HG03457 (cell line): ENCODE results near the gene NMT2.

Source experiments
- ATAC-seq: cut with Tn5 transposase; IDR thresholded peaks from one replicate; pipeline ENCODE4 v1.9.1; 2021; ENCODE audit warnings: moderate number of reproducible peaks; ENCODE audit not compliant: unreplicated experiment

The NMT2 gene

GRCh38 chr10:15181576-15182156 lies 13.2 kb upstream of the NMT2 start:
- ATAC-seq, result no peak

- ATAC-seq, result no peak
Observed at GRCh38 chr10:15180736-15181135, 12.2 kb upstream of the NMT2 start.

DNA sequence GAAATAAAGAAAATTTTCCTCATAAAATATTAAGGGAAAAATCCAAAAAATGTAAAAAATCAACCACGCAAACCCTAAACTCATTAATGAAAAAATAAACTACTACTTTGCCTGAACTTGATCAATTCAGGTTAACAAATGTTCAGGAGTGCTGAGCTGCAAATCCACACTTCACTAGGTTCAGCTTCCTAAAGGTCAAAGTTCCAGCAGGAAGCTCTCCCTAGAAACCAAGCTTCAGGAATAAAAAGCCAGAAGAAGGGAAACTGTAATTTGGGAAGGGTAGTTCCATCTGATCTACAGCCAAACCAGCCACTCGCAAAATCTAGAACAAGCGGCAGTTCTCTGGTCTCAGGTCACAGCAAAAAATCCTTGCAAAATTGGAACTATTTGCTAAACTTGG lies 7.8 kb upstream of the NMT2 start:
- ATAC-seq, result no peak

- ATAC-seq, result no peak
Observed at GRCh38 chr10:15175587-15175986, 7.1 kb upstream of the NMT2 start.

DNA sequence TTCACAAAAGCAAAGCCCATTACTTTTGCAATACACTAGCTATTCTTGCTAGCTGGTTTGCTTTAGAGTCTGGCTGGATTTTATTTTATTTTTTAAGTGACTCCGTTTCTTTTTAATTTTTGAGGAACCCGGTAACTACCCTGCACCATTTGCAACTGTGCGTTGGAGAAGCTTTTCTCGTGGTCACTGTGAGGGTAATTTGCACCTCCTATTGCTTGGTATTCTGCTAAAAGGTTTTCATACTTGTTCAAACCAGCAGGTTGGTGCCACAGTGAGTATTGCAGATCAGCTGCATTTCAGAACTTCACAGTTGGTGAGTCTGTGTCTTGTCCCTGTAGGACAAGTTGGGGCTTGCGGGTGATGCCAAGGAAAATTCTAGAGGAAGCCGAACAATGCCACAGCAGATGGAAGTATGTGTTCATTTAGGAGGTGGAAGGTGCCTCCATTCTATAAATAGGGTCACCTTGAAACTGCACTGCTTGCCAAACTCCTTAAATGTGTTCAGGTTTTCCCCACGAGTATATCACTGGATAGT lies 3.9 kb upstream of the NMT2 start:
- ATAC-seq, result no peak

DNA sequence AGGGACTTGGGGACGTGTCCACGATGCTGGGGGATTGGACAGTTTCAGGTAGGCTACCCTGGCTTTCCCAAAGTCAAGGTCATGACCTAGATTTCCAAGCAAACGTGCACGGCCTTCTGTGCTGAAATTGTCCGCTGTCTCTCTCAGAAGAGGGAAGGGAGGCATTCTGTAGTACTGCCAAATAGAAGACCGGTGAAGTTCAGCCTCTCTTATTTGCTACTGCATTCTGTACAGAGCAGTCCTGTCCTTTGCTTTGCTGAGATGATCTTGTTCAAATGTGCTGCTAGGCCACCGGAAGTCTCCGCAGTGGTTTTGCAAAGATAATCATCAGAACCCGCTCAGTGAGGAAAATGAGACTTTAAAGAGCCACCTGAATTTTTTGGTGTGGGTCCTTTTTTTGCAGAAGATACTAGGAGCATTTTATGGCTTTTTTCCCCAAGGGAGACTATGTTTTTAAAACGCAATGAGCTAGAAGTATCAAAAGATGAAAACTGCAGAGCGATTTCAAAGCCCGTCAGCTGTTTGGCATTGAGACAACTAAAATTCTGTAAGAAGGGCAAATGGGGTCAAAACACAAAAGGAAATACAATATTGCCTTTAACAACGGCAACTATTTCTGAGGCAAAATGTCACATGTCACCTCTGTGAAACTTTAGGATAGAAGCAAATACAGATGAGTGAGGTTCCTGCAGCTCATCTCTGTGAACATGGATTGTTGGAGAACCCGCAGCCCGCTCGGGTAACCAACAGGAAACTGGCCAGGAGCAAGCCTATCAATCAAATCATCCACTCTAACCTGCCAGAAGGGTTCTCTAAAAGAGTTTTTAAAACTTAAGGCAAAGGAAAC lies 1.3 kb upstream of the NMT2 start:
- no peak for ATAC-seq

GRCh38 chr10:15168786-15169554 lies 477 bp upstream of the NMT2 start:
- peak; percentile 35 for ATAC-seq

- peak; percentile 34 for ATAC-seq
Observed at GRCh38 chr10:15167411-15168290, 842 bp downstream of the NMT2 start.

DNA sequence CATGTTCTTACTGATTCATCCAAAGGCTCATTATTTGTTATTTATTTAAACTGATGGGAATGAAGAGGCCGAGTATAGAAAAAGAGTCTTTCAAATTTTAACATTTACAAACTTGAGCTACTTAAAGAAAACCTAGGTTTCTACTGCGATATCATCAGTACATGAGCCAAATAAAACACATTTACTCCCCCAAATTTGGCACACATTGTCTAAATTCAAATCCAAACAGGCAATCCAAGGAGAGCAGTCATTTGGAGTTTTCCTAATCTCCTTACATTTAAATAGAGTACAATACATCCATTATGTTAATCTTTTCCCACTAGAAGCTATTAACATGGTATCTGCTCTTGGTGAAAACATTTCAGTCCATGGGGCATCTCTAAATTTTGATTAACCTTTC lies 2.2 kb downstream of the NMT2 start:
- no peak for ATAC-seq

GRCh38 chr10:15163253-15163828 lies 5.2 kb downstream of the NMT2 start:
- no peak for ATAC-seq

- no peak for ATAC-seq
Observed at GRCh38 chr10:15158972-15159371, 9.5 kb downstream of the NMT2 start.

DNA sequence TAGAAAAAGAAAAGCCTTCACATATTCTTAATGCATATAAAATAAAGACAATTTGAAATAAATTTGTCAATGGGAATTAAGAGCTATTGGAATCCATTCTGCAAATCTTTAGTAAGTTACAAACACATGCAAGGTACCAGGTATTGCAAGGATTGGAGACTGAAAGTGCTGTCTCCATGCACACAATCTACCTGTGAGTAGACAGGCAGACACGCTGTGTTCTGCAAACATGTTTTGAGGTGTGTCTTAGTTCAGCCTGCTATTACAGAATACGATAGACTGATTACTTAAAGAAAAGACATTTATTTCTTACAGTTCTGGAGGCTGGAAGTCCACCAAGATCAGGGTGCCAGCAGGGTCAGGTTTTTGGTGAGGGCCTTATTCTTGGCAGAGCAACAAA lies 10.0 kb downstream of the NMT2 start:
- ATAC-seq, result no peak

- ATAC-seq, result no peak
Observed at GRCh38 chr10:15155978-15156656, 12.4 kb downstream of the NMT2 start.

GRCh38 chr10:15152556-15152955 lies 15.9 kb downstream of the NMT2 start:
- no peak for ATAC-seq

GRCh38 chr10:15150563-15150962 lies 17.9 kb downstream of the NMT2 start:
- no peak for ATAC-seq

DNA sequence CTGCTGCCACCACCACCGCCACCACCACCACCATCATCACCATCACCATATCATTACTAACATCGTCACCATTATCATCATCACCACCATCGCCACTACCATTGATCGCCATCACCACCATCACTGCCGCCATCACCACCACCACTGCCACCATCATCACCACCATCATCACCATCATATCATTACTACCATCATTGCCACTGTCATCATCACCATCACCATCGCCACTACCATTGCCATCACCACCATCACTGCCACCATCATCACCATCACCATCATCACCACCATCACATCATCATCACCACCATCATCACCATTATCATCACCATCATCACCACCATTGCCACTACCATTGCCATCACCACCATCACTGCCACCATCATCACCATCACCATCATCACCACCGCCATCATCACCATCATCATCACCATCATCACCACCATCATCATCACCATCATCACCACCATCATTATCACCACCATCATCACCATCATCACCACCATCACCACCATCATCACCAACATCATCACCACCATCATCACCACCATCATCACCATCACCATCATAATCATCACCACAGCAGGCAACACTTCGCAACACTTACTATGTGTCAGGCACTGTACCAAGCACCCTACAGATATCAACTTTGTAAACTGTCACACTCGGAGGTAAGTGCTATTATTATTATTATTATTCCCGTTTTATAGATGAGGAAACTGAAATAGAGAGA lies 19.3 kb downstream of the NMT2 start:
- no peak for ATAC-seq

DNA sequence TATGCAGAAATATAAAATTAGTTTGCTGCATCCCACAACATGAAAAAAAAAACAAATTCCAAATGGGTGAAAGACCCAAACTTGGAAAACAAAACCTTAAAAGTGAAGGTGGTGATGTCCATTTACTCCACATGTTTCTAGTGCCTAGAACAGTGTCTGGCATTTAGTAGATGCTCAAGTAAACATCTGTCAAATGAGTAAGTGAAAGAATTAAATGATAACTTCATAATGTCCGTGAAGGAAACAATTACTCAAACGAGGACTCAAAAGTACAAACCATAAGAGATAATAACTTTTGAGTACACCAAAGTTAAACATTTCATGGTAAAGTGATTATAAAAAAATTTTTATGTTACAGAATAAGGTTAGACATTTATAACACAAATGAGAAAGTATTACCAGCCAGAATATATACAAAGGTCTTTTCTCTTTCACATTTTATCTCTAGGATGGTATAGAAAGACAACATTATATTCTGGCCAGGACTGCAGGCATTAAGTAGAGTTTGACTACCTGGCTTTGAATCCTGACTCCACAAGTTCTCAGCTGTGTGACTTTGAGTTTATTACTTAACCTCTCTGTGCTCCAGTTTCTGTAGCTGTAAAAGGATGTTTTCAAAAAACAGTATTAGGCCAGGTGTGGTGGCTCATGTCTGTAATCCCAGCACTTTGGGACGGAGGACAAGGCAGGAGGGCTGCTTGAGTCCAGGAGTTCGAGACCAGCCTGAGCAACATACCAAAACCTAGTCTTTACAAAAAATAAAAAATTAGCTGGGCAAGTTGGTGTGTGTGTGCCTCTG lies 20.7 kb downstream of the NMT2 start:
- ATAC-seq, result no peak

GRCh38 chr10:15146366-15146765 lies 22.1 kb downstream of the NMT2 start:
- no peak for ATAC-seq
